Pancreas (tissue), 10 donors: ENCODE measurements around the gene ITSN1. TPM values are rescaled to one million over a fixed set of nuclear protein-coding genes. Genes with fewer than 3 reads are reported as not detected.

Experiments
- ATAC-seq, 4 donors: fragments of 200-7000 bp; cut with Tn5 transposase; one replicate each; pipeline versions ENCODE4 v1.8.0 to v1.9.1; 2020; ENCODE audit warnings: mild to moderate bottlenecking in 4 of 4, moderate library complexity in 4 of 4
- DNase-seq, 6 donors: peaks; one replicate each; pipeline ENCODE4 v3.0.0-alpha.2; 2020
- FAIRE-seq: peaks from 2 replicates; lab custom pipeline; 2012; peaks lifted over from hg19 to GRCh38; lab: Jason Lieb, UNC
- H3K27ac ChIP-seq, 4 donors: fragments of 200-600 bp; sonication (generic); 1 replicate in 3 of 4; 2 replicates in 1 of 4; pipeline versions ENCODE4 v1.5.0 to v1.8.0; 2020
- H3K27me3 ChIP-seq, 4 donors: fragments of 200-600 bp; one replicate each; pipeline ENCODE4 v1.8.0; 2021
- H3K36me3 ChIP-seq, 3 donors: fragments of 200-600 bp; sonication (generic) in 1 of 3; one replicate each; pipeline versions ENCODE4 v1.5.0 to v1.8.0; 2020 to 2021
- H3K4me1 ChIP-seq, 3 donors: fragments of 200-600 bp; one replicate each; pipeline ENCODE4 v1.8.0; 2021
- H3K4me3 ChIP-seq, 4 donors: fragments of 200-600 bp; sonication (generic) in 2 of 4; one replicate each; pipeline versions ENCODE4 v1.5.0 to v1.8.0; 2020 to 2021
- H3K9me3 ChIP-seq, 4 donors: fragments of 200-600 bp; one replicate each; pipeline ENCODE4 v1.8.0; 2021
- CTCF ChIP-seq, 4 donors: fragments of 200-600 bp; sonication (generic) in 3 of 4; IDR thresholded peaks; one replicate each; pipeline versions ENCODE4 v1.5.0 to v1.8.0; 2021; ENCODE audit warnings: antibody characterized with exemption in 4 of 4
- WGBS, 2 donors: extraction: QIAGEN DNeasy Blood & Tissue Kit; methylation state at CpG; one replicate each; pipeline ENCODE4 v1.1.7; 2013; 5-methylcytosine and 5-hydroxymethylcytosine counted together
- intact Hi-C, 3 donors: fragments of 100-400 bp; cut with DNase I; formaldehyde crosslinking; loops; one replicate each; pipeline versions ENCODE4 v1.11.1 to v1.14.2; 2022
- polyA plus RNA-seq, 2 donors: library from polyadenylated mRNA; stranded (reverse); fragments of 200-250 nt; gene quantifications; one replicate each; pipeline ENCODE4 v1.2.3, GENCODE V29; 2013
- total RNA-seq, 6 donors: library from RNA; stranded (reverse); fragmentation: NEBNext Ultra II Directional in 4 of 6; extraction: Animal tissue kit (Norgen Biotek cat#: 25700) in 4 of 6; gene quantifications; one replicate each; pipeline versions ENCODE4 v1.2.1 to v1.2.4, GENCODE V29; 2021 to 2023
- donor health status: healthy with polysubstance abuse.
- donor health status: DM: no; HTN: no; CAD: no; lungs with moderate emphysema.
- donor health status: DM: no; HTN: no; CAD: no.
- donor health status: control.
- donor health status: control.
- donor health status: Bipolar disorder and iron deficiency.
- donor health status: DM: yes; HTN: yes; CAD: no.
- donor health status: DM: no; HTN: no; CAD: no.
- donor health status: DM: no; HTN: no; CAD: no.
- donor health status: DM: yes; HTN: yes; CAD: no.

The ITSN1 gene
- total and polyA plus RNA-seq, 8 donors, result 3.5 to 19.4 (median 6.0) TPM

GRCh38 chr21:33698087-33698860, 56.0 kb downstream of the ITSN1 start:
- 73 to 74% methylated on average over 3 of the region's 3 CpGs for WGBS, 2 donors
- no peak for FAIRE-seq
- no peaks in the 10 kb centered on the region for H3K9me3 ChIP-seq
- no peak for ATAC-seq
- no peak overlapping the region for H3K4me3 ChIP-seq
- no peak for TF ChIP-seq CTCF (IDR thresholded peaks at IDR 0.05)
- H3K4me1 ChIP-seq, result no peaks in the 10 kb centered on the region
- H3K27ac ChIP-seq, result no peak overlapping the region
- intact Hi-C loops, result no loop called here
- H3K36me3 ChIP-seq, result no peaks in the 10 kb centered on the region
- H3K27me3 ChIP-seq, result no peaks in the 10 kb centered on the region
- no peak for DNase-seq

GRCh38 chr21:33699277-33699676, 57.0 kb downstream of the ITSN1 start:
- no peak for FAIRE-seq
- WGBS, 2 donors, result 94 to 97% methylated on average over 2 of the region's 2 CpGs
- Histone ChIP-seq H3K36me3 (no peaks in the 10 kb centered on the region), H3K9me3 (no peaks in the 10 kb centered on the region), H3K4me3 (no peak overlapping the region), H3K27me3 (no peaks in the 10 kb centered on the region), H3K27ac (no peak overlapping the region), H3K4me1 (no peaks in the 10 kb centered on the region)
- intact Hi-C loops, result no loop called here
- ATAC-seq, result no peak
- TF ChIP-seq CTCF (IDR thresholded peaks at IDR 0.05), result no peak
- no peak for DNase-seq

GRCh38 chr21:33700491-33700890, 58.2 kb downstream of the ITSN1 start:
- no peaks in the 10 kb centered on the region for H3K27me3 ChIP-seq
- no peak overlapping the region for H3K4me3 ChIP-seq
- 87 to 90% methylated on average over 3 of the region's 3 CpGs for WGBS, 2 donors
- no peak for ATAC-seq
- DNase-seq, result no peak
- H3K9me3 ChIP-seq, result no peaks in the 10 kb centered on the region
- intact Hi-C loops, result no loop called here
- no peaks in the 10 kb centered on the region for H3K4me1 ChIP-seq
- no peaks in the 10 kb centered on the region for H3K36me3 ChIP-seq
- FAIRE-seq, result no peak
- no peak for TF ChIP-seq CTCF (IDR thresholded peaks at IDR 0.05)
- H3K27ac ChIP-seq, result no peak overlapping the region

- Histone ChIP-seq H3K4me3 (no peak overlapping the region), H3K9me3 (no peaks in the 10 kb centered on the region), H3K27ac (peak overlapping the region in 1 of 4 donors; percentile 58), H3K4me1 (no peaks in the 10 kb centered on the region), H3K36me3 (no peaks in the 10 kb centered on the region), H3K27me3 (no peaks in the 10 kb centered on the region)
- 65 to 68% methylated on average over 10 of the region's 10 CpGs for WGBS, 2 donors
- no peak for FAIRE-seq
- no peak for DNase-seq
- intact Hi-C loops, result no loop called here
- no peak for TF ChIP-seq CTCF (IDR thresholded peaks at IDR 0.05)
- peak in 2 of 4 donors; percentile 57 to 64 for ATAC-seq
Observed at GRCh38 chr21:33703750-33704606, 61.7 kb downstream of the ITSN1 start.
